HG03457 (cell line): ENCODE data around the gene LRIG2.
"Not testable (repeated sequence)": the region's sequence is repeated elsewhere in the genome, so short reads cannot be mapped to it uniquely, and the experiment has no call there.

Source experiments
- ATAC-seq: cut with Tn5 transposase; IDR thresholded peaks from one replicate; pipeline ENCODE4 v1.9.1; 2021; ENCODE audit warnings: moderate number of reproducible peaks; ENCODE audit not compliant: unreplicated experiment

Gene LRIG2

DNA sequence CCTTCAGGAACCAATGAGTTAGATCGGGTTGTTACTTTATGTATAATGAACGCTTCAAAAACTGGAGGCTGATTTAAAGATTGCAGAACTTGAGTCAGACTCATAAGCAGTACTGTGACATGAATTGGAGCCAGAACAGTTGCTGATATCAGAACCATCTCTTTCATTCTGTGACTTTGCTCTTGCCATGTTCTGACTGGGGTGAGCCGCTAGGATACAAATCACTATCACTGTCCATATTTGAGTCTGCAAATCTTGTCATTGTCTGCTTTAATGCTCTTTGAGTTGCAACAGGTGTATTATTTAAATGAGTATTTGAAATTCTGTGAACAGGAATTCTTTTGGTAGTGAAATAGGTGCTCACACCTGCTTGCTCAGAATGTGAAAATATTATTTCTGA lies 52.5 kb downstream of the LRIG2 start:
- ATAC-seq = no peak

DNA sequence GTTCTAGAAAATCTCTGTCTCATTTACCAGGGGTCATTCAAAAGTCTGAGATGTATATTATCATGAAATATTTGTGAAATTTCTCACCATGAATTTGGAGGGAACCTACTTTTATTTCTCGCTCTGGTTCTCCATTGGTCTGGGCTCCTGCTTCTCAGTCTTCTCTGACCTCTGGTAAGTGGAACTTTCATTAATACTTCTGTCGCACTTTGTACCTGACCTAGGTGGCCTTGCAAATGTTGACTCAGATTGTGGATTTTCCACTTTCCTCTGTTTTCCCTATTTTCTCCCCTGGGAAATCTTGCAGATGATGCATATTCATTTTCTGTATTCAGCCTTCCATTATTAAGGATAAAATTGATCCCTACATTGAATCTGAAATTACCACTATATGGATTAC lies 53.2 kb downstream of the LRIG2 start:
- no peak for ATAC-seq

DNA sequence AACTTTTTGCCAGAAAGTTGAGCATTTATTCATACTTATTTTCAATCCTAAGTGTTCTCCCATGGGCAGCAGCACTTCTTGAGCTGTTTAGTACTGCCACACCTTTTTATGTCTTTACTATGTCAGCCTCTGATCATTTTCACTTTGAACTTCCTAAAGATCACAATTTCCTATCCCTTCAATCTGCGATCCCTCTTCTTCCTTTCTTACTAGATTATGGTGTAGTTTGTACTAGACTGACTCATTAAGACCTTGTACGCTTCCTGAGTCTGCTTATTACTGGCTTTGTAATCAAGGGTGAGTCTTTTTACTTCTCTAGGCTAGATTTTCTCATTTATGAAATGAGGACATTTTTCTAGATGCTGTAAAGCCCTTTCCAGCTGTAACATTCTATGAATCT lies 55.1 kb downstream of the LRIG2 start:
- ATAC-seq = no peak

DNA sequence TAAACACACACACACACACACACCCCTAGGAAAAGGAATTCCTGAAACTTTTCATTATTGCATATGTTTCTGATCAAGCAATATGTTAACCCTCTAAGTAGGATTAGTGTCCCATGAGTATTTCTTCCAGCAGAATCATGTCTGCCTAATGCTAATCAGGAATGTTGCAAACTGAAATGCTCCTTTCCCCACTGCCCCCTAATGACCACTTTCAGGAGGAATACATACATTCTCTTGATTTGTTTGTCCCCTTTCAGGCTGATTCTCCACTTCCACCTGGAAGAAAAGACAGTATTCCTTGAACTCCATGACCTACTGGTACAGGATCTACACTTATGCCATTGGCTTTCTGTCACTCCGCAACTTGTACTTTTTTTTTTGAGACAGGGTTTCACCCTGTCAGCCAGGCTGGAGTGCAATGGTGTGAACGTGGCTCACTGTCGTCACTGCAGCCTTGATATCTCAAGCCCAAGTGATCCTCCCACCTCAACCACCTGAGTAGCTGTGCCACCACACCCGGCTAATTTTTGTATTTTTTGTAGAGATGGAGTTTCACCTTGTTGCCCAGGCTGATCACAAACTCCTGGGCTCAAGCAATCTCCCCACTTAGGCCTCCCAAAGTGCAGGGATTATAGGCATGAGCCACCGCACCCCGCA lies 56.7 kb downstream of the LRIG2 start:
- ATAC-seq = no peak

DNA sequence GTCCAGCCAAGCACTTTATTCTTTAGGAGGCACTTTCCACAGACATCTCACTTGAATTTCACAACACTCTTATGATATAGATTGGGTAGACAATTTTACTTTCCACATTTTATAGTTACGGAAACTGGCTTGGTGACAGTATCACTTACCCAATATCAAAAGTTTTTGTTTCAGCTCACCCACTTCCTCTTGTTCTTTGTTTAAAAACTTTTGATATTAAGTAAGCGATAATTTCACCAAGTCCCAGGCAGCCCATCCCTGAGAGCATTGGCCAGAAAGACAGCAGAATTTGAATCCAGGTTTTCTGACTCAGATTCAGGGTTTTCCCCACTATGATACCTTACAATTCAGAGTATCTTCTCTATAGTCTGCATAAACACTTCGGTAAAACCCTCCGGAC lies 60.0 kb downstream of the LRIG2 start:
- ATAC-seq = no peak

DNA sequence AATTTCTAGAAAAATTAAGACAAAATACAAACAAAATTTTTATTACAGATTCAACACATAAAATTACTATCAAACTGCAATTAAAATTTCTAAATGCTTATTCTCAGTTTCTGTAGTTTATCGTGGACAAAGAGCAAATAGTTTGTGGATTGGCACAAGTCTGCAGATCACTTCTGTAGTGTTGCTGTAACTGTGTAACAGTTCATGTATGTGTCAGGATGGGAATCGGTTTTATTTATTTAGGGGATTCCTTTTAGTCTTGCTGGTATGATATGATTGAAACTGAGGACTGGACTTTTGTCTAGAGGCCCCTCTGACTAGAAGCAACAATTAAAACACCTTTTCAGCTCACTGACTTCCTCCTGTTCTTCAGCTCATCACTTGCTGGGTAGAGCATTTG lies 60.8 kb downstream of the LRIG2 start:
- no peak for ATAC-seq

DNA sequence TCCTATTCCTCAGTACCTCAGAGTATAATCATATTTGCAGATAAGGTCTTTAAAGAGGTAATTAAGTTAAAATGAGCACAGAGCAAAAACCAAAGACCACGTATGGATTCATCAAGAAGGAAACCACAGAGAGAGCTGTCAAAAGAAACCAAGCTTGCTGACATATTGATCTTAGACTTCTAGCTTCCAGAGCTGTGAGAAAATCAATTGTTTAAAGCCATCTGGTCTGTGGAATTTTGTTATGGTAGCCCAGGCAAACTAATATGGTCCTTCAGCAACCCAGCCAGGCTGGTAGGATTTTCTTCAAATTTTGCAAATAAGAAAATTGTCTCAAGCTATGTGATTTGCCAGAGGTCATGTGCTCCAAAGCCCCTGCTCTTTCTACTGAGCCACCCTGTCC lies 62.5 kb downstream of the LRIG2 start:
- no peak for ATAC-seq

DNA sequence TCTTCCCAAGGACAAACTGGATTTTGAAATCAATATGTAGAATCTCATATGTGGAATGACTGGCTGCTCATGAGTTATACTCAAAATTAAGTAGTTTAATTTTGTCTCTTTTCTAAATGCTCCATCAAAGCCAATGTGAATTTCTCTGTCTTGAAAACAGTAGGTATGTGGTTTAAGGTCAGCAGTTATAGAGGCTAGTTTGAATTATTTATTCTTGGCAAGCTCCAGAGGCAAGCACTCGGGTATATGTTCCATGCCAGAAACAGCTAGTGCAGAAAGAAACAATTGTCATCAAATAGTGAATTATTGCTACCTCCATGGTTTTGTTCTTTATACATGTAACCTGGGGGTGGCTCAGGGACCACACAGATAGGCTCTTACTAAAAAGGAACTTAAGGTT lies 63.5 kb downstream of the LRIG2 start:
- no peak for ATAC-seq

DNA sequence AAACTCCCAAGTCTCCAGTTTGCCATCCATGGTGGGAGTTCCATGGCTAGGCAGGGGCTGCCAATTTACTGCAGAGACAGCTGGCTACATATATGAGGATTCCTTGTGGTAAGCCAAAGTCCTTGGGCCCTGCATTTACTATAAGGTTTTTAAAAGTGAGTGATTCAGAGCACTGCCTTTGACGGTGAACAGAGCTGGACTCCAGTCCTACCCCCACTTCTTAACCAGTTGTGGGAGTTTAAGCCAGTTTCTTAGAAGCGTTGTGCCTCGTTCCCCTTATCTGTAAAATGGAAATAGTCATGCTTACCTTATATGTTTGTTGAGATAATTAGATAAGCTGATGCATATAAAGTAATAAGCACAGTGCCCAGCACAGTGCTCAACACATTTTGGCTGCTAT lies 64.6 kb downstream of the LRIG2 start:
- ATAC-seq = no peak

DNA sequence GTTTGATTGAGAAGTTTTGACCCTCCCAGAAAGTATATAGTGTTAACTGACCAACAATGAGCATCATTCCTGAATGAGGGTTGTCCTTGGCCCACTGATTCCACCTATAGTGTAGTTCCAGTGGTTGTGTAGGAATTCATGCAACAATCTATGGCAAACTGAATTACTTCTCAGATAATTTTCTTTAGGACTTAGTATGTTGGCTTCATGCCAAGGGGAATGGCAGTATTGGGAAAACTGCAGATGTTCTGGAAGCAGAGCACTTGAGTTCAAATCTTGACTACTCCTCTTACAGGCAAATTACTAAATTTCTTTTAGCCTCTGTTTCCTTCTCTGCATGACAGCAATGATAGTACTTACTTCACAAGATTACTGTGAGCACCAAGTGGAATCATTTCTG lies 65.8 kb downstream of the LRIG2 start:
- ATAC-seq = no peak

DNA sequence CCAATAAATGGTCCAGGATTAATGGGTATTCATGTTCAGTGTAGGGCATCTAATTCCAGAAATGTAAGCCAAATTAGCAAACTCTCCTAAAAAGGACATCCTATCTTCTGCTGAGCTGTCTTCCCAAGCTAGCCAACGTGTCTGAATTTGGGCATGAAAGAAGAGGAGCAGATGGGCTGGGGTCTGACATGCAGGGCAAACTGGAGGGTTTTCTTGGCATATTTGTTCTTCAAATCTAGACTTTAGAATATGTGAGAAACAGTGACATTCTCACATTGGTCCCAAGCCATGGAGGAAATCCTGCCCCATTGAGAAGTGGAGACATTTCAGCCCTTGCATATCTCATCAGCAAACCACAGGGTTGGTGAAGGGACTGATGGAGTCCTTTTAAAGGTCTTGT lies 67.2 kb downstream of the LRIG2 start:
- no peak for ATAC-seq

DNA sequence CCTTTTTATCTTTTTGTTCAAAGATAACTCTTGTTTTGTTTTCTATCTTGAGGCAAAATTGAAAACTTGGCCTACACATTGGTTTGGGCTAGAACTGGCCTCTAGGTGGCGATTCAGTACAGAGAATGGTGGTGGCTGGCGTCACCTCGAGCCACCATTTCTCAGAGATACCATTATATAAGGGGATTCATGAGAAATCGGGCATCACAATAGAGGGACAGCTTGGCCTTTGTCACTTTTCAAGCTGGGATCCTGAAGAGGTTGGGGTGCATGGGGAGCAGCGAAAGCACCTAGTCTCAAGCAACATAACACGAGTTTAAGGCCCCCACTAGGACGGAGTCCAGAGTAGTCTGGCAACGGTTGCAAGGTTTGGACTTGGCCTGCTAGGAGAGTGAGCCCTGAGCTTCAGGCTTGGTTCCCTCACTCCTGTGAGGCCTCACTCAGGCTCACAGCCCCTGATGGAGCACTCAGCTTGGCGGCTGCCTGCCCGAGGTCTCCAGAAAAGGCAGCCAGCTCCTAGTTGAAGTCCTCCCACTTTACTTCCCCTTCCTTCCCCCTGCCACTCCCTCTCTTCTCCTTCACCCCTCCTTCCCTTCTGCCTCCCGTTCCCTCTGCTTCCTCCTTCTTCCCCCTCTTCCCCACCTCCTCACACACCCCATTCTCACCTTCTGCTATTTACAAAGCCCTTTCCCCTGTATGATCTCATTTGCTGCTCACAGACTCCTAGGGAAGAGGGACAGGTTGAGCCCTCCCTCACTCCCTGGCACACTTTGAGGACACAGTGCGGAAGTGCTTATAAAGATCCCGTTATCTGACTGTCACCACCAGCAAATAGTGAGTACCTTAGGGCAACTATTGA lies 67.8 kb downstream of the LRIG2 start:
- ATAC-seq = no peak

DNA sequence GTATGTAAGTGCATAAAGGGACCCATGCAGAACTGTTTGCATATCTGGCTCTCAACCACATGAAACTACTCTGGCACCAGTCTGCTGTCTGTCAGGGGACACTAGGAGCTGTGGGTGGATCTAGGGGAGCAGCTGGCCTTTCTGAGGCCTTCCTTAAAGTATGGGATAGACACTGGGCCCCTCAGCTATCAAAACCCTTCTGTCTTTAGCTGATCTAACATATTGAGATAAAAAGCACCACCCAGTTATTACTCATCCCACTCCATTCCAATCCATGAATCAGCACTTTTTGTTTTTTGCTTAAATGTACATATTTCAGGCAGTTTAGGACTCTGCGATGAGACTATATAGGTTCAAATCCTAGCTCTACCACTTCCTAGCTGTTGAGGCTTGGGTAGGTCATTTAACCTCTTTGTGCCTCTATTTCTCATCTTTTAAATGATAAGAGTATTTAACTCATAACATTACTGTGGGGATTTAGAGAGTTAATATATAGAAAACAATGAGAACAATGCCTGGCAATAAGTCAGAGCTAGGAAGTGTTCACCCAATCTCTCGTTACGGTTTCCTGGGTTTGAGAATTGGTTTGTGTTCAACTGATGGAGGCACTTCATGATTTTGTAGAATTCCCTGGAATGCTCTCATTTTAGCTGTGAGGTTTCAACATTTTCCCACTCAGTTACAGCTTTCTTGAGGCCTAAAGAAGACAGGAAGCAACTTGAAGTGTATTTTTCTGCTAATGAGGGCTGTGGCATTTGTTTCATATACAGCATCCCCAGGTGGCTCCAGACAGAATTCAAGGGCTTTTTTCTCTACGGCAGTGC lies 68.9 kb downstream of the LRIG2 start:
- no peak for ATAC-seq

DNA sequence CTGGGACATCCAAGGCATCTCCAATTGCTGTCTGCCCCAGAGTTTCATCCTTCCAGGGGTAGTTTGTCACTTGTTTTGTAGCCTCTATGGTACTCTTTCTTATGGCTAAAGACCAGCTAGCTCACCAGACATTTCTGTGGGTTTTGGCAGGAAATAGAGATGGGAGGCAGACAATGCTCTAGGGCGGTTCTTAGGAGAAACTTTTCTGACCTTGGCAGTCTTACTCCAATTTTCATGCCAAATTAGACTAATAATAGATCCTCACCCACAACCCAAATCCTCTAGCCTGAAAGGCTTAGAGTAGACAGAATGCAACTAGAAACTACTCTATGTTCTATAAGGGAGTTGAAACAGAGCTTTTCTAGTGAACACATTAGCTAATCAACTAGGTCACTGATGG lies 69.8 kb downstream of the LRIG2 start:
- no peak for ATAC-seq

DNA sequence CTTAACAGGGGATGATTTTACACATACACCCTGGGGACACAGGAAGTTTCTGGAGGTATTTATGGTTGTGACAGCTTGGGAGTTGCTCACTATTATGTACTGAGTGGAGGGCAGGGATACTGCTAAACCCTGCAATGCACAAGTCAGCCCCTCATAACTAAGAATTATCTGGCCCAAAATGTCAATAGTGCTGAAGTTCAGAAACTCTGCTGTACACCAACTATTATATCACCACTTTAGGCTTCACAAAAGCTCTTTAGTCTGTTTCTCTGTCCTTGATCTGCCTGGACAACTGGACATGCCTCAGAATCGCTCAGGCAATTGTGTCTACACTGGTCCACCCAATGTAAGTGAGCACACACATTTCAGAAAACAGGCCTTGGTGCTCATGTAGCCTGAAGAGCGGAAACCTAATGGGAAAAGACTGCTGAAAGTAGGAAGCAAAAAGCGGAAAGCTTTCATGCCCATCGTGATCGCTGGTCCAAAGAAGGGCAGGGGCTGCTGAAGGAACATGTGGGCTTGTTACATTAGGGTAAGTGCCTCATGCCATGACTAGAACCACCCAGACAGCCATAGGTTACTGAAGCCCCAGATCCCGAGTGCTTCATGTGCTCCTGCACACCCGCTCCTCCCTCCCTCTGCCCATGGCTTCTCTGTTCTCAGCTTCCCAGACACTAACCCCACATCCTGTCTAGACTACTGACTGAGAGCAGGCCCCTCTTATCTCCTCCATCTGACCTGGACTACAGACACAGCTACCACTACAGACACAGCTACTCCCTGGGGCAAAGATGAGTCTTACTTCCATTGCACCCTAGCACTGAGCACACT lies 73.5 kb downstream of the LRIG2 start:
- ATAC-seq = no peak

DNA sequence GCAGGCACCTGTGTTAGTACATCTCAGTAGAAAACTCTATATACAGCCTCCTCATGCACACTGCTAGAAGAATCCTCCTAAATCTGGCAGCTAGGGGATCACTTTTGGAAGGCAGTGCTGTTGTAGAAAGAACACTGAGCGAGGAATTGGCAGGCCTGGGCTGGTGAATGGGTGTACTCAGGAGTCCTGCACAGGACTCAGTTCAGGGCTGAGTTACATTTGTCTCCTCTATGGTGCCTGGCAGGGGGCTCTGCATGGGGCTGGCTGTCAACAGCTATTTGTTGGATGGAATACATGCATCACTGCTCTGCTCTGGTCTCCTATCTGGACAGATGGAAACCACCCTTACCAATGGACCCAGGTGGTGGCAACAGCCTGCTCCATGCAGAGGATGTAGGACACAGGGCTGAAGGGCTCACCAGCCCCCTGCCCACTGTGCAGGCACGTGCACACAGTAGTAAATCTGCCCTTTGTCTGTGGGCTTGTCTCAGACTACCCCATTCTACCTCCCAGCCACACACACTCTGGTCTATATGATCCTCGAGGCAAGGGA lies 74.2 kb downstream of the LRIG2 start:
- ATAC-seq = no peak

DNA sequence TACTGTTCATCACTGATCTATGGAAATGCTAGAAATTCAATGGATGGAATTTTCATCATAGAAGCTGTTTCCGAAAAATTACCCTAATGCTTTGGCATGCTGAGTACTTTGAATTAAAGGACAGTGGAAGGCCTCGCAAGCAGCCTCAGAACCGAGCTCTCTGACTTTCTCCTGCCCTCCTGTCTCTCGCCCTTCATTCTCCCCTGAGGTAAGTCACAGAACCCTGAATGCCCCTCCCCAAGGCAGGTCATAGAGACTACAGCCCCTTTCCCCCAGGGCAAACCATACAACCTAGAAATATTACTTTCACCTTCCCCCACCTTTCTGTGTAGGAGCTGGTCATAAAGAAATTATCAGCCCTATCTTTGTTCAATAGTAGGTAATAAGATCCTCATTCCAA lies 74.8 kb downstream of the LRIG2 start:
- ATAC-seq = no peak

DNA sequence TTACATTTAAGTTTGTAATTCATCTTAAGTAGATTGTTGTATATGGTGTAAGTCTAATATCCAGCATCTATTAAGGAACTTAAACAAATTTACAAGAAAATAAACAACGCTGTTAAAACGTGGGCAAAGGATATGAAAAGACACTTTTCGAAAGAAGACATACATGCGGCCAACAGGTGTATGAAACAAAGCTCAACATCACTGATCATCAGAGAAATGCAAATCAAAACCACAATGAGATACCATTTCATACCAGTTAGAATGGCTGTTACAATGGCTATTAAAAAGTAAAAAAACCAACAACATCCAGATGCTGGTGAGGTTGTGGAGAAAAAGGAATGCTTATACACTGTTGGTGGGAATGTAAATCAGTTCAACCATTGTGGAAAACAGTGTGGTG lies 77.5 kb downstream of the LRIG2 start:
- ATAC-seq = not testable (repeated sequence)

DNA sequence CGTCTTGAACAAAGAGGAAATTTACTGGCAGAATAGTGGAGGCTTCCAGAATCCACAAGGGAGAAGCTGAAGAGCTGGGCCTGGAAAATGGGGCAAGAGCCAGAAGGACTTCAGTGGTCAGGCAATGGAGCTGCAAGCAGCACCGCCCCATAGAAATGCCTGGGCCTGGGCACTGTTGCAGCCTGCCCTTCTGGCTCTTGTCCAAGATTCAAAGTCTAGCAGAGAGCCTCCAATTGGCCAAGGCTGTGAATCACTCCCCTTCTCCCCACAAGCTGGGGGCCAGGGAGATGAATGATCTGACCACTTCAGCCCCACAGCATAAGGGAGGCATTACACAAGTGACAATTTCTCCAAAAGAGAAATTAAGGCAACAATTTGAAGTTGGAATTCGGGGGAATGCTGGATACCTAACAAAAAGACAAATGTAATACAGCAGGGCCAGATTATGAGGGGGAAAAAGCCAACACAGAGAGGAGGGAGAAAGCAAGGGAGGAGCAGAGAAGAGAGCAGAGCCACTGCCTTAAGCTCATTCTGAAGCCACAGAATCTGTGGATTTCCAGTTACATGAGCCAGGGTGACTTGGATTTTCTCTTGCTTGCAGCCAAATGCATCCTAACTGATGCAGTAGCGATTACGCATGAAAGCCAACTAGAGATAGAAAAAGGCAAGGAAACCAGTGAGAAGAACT lies 80.3 kb downstream of the LRIG2 start:
- no peak for ATAC-seq

DNA sequence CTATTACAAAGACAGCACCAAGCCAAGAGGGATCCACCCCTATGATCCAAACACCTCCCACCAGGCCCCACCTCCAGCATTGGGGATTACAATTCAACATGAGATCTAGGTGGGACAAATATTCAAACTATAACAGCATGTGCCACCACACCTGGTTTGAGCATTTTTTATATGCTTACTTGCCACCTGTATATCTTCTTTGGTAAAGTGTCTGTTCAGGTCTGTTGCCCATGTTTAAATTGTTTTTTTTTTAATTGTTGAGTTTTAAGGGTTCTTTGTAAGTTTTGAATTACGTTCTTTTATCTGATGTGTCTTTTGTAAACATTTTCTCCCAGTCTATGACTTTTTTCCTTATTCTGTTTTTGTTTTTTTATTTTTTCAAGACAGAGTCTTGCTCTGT lies 83.4 kb downstream of the LRIG2 start:
- ATAC-seq = no peak
